Measurements from ENCODE around the gene NHSL1.

DNA sequence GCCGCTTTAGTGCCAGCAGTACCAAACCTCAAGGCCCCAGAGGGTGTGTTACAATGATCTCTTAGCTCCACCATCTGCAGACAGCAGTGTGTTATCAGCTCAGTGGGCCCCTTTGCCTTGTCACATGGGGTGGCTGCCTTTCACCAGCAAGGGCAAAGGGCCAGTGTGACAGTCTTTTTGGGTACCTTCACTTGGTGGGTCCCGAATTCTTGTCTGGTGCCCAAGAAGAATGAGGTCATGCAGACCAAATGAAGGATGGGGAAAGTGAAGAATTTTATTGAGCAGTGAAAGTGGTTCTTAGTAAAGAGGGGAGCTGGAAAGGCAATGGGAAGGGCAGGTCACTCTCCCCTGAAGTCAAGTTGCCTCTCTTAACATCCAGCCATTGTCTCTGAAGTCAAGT, 124.5 kb downstream of the NHSL1 start:
- TF ChIP-seq, protein P1, sequence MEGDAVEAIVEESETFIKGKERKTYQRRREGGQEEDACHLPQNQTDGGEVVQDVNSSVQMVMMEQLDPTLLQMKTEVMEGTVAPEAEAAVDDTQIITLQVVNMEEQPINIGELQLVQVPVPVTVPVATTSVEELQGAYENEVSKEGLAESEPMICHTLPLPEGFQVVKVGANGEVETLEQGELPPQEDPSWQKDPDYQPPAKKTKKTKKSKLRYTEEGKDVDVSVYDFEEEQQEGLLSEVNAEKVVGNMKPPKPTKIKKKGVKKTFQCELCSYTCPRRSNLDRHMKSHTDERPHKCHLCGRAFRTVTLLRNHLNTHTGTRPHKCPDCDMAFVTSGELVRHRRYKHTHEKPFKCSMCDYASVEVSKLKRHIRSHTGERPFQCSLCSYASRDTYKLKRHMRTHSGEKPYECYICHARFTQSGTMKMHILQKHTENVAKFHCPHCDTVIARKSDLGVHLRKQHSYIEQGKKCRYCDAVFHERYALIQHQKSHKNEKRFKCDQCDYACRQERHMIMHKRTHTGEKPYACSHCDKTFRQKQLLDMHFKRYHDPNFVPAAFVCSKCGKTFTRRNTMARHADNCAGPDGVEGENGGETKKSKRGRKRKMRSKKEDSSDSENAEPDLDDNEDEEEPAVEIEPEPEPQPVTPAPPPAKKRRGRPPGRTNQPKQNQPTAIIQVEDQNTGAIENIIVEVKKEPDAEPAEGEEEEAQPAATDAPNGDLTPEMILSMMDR (IDR thresholded peaks at IDR 0.05) = no peak
- TF ChIP-seq POLR2A (IDR thresholded peaks at IDR 0.05) = no peak
